HG03066 (cell line): Measurements from ENCODE around the gene KCNK16.

Experiments
- ATAC-seq: cut with Tn5 transposase; IDR thresholded peaks from one replicate; pipeline ENCODE4 v1.9.1; 2021; ENCODE audit warnings: low read depth; ENCODE audit not compliant: unreplicated experiment

Gene KCNK16

DNA sequence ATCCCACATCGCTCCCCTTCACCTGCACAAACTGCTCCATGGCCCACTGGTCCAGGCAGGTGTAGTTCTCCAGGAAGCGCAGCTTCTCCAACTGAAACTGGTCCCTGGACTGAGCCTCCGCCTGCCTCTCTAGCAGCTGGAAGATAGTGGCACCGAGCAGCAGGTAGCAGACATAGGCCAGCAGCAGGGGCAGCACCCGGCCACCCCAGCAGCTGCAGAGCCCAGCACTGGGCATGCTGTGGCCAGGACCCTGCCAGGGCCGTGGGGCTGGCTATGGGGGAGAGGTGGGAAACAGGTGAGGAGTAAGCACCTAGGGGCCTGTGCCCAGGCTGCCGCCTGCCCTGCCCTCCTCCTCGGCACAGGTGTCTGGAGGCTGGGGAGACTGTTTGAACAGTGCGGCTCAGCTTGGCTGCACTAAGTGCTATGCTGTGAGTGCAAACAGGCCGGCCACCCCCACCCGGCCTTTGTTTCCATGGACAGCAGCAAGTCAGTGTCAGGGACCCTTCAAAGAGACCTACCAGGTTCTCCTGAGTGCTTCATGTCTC lies at the start of gene KCNK16:
Gene KCNK16 (minus strand): TSS at position 397 of the 545 bp plus-strand sequence. CDS start 162 bp downstream, at position 235.
- ATAC-seq = no peak

- no peak for ATAC-seq
These were observed 47.9 kb upstream of the KCNK16 start for GRCh38 chr6:39370390-39370789.

DNA sequence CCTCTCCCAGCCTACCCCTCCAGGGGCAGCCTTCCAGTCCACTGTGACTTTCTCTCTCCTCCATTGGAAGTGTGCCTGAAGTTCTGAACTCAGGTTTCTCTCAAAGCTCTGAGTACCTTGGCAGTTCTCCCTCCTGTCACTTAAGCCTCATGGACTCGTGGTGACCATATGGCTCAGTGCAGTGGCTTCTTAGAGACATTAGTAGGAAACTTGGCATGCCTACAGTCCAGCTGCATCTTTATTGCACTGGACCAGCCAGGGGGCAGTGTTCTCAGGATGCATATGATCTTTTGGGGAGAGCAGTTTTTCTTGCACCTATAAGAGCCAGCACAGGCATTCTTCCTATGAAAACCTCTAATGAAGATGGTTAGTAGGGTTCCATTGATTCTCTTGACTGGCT lies 47.5 kb upstream of the KCNK16 start:
- no peak for ATAC-seq

- no peak for ATAC-seq
These were observed 45.2 kb upstream of the KCNK16 start for GRCh38 chr6:39367700-39368099.

DNA sequence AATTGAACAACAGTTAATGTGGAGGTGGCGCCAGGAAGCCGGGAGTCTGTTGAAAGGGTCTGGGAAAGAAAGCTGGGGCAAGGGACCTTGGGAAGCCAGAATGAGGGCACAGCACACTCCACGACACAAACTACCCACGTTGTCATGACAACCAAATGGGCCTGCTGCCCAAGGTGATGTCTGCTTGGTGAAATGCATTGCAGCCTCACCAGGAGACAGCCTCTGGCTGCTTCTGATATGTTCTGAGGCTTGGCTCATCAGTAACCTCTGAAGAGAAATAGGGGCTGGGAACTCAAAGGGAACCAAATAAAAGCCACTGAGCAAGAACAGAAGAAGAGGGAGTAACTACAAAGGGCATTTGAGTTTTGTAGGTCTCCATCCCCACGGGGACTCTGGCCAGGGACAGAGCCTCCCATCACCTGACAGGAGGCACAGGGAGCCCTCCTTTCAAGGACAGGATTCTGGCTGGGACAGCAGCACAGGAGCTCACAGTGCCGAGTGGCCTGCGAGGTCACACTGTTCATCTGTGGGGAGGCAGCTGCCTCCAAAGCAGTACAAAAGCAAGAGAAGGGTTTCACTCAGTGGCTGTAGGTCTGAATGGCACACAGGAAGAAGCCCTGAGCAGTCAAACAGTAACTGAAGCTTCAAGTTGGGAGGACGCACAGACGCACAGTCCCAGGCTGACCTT lies 44.6 kb upstream of the KCNK16 start:
- ATAC-seq = no peak

DNA sequence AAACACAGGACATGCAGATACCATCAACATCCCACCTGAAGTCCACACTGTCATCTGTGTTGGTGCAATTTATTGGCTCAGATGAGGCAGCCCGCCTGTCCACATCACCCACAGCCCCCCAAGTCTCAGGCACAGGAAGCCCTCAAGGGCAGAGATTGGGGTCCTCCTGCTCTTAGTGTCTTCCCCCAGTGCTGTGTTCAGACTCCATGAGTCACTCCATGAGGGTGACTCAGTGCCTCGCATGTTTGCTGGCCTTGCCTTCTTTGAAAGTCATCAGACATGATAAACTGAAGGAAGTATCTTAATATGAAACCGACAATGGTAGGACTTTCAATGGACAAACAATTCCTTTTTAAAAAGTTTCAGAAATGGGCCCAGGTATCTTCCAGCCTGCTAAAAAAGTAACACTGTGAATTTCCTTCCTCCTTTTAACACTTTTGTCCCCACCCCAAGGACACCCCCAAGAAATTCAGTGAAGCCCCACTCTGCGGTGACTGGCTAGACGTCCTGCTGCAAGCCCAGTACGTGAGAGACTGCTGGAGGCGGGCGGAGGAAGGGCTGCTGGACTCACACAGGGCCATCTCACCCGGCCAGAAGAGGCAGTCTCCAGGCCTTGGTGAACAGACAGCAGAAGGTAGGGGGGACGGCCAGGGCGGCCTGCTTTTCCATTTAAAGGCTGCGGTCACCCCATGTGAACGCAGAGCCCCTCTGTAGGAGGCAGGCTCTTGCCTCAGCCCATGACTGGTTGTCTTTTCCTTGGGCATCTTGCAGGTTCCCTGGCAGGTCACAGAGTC lies 43.0 kb upstream of the KCNK16 start:
- no peak for ATAC-seq

DNA sequence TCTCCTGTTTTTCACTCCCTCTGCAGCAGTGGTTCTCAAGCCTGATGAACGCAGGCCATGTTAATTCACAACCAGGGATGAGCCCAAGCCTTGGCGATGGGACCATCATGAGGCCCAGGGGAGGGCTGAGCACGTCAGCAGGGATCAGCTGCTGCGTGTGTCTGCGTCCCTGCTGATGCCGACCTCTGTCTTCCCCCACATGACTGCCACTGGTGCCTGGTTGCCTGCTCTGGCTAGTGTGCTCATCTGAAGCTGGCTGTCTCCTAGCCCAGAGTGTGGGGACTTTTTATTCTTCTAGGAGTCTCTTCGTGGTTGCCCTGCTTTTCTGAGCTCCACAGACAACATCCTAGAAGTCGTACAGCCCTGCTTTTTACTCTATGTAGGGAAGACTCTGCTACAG lies 40.8 kb upstream of the KCNK16 start:
- no peak for ATAC-seq

DNA sequence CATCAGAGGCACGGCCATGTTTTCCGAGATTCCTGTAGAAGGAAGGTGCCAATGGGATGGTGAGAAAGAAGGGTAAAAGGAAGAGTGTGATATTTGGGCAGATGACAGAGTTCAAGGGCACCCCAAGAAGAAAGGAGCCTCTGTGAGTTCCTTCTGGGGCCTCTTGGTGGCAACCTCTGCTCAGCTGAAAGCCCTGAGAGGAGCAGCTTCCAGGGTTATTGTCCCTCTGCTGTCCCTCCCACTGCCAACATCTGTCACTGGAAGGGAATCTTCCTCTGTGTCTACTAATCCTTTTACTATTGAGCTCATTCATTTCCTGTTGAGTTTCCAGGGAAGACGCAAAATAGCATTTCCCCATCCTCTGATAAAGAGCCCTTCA lies 40.0 kb upstream of the KCNK16 start:
- ATAC-seq = no peak

DNA sequence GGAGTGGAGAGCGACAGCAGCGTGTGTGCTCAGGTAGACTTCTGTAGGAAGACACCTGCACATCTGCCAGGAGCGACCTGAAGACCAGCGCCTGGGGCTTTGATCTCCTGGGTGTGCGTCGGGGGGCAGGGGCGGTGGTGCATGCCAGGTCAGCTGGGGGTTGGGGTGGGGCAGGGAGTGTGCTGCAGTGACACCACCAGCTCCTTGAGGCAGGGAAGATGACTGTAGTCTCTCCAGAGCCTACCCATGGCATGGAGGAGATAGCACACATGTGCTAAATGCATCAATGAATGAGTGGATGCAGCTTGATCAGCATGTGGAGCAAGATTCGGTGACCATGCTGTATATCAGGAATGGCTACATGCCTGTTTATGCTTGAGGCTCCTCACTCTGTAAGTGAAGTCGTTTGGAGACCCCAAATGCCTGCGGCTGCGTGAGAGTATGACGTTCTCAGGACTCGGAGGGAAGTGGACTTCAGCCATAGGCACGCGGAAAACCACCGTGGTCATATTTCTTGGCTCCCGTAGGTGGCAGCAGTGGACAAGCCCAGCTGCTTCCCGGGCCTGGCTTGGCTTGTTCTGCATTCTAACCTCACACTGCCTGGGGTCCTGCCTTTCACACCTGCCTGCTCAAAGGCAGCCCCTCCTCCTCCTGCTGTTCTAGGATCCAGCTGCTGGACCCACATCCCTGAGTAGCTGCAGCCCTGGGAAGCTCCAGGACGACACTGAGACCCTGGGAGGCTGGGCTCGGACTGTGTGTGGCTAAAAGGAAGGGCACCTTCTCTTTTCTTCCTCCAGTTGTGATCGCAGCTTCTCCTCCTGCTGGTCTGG lies 39.4 kb upstream of the KCNK16 start:
- no peak for ATAC-seq

- ATAC-seq = no peak
These were observed 37.9 kb upstream of the KCNK16 start for GRCh38 chr6:39360378-39360777.

GRCh38 chr6:39357998-39358686 lies 35.6 kb upstream of the KCNK16 start:
- no peak for ATAC-seq

DNA sequence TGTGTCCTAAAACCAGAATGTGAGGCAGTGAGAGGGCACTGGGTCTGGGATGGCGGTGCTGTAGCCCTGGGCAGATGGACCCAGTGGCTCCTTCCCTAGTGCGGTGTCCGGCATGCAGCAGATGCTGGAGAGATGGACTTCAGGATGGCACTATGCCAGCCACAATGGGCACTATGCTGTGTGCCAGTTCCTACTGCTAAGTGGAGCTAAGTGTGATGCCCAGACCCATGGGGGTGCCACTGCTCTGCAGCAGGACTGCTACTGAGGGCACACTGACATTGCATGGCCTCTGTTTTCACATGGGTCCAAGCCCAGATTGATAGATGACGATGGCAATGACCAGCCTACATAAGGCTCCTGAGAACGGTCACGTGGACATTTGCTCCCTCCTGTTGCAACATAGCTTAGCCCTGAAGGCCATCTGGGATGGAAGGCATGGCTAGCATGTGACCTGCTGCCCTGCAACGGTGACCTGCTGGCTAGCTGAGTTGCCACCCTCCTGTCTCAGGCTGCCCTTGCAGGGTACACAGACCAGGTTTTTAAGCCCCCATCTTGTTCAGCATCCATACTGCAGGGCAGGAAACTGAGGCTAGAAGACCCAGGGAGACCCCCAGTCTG lies 31.3 kb upstream of the KCNK16 start:
- no peak for ATAC-seq

GRCh38 chr6:39350723-39351505 lies 28.4 kb upstream of the KCNK16 start:
- no peak for ATAC-seq

GRCh38 chr6:39348740-39349139 lies 26.2 kb upstream of the KCNK16 start:
- ATAC-seq = no peak

- no peak for ATAC-seq
These were observed 25.5 kb upstream of the KCNK16 start for GRCh38 chr6:39347906-39348585.

- no peak for ATAC-seq
These were observed 24.7 kb upstream of the KCNK16 start for GRCh38 chr6:39347206-39347605.

DNA sequence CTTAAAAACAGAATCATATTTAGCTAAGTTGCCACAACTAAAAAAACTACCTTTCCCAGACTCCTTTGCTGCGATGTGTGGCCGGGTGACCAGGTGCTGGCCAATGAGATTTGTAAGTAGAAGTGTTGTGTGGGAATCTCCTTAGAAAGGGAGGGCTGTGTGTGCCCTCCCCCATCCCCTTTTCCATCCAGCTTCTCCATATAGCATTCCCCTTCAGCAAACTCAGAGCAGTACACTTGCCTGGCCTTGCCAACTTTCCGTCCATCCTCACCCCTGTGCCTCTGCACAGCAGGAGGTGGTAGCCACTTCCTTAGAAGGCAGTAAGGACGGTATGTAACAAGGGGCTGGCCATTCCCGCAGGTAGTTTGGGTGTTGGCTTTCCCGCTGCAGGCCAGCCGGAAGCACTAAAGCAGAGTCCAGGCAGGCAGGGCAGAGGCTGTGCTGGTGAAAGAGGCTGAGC lies 22.3 kb upstream of the KCNK16 start:
- ATAC-seq = no peak

- peak; percentile 11 for ATAC-seq
These were observed 20.9 kb upstream of the KCNK16 start for GRCh38 chr6:39343396-39343870.
